ENCODE results near the gene CLTCL1.

DNA sequence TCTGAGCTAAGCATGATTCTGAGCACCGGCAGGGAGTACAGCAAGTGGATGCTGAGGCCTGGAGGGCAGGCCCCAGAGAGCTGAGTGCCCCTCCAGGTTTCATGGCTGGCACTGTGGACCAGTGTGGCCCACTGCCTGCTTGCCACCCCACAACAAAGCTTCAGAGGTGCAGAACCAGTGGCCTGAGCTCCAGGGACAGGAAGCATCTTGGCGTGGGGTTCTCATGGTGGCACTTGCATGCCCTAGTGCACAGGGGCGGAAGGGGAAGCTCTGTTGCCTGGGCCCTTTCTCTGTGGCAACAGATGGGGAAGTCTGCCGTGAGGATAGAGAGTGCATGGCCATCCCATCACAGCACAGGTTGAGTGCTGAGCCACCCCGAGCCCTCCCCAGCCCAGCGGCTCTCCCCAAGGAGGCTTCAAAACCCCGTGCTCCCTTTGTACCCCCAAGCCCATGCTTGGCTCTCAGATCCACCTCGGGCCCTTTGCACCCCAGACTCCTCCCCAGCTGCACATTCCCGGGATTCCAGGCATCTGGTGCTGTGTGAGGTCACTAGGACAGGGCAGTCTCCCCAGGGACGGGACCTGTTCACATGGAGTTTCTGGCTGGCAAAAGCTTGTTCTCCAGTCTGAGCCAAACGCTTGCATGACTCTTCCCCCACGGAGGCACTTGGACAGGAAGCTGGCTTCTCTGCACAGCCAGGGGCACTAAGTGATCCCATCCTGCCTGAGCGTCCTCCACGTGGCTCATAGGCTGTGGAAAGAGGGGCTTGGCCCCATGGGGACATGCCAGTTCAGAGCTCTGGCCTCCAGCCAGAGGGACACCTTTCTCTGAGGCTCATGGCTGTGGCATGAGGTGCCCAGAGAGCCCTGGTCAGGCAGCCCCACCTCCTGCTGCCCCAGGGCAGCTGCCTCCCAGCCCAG is 117.2 kb downstream of the CLTCL1 start:
- TF ChIP-seq, protein P1, sequence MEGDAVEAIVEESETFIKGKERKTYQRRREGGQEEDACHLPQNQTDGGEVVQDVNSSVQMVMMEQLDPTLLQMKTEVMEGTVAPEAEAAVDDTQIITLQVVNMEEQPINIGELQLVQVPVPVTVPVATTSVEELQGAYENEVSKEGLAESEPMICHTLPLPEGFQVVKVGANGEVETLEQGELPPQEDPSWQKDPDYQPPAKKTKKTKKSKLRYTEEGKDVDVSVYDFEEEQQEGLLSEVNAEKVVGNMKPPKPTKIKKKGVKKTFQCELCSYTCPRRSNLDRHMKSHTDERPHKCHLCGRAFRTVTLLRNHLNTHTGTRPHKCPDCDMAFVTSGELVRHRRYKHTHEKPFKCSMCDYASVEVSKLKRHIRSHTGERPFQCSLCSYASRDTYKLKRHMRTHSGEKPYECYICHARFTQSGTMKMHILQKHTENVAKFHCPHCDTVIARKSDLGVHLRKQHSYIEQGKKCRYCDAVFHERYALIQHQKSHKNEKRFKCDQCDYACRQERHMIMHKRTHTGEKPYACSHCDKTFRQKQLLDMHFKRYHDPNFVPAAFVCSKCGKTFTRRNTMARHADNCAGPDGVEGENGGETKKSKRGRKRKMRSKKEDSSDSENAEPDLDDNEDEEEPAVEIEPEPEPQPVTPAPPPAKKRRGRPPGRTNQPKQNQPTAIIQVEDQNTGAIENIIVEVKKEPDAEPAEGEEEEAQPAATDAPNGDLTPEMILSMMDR (IDR thresholded peaks at IDR 0.05), result no peak
- no peak for TF ChIP-seq POLR2A (IDR thresholded peaks at IDR 0.05)

Data from heart left ventricle (tissue), 13 donors.